ENCODE data around the gene CDK16. TPM values are rescaled to one million over a fixed set of nuclear protein-coding genes. Genes with fewer than 3 reads are reported as not detected.

The CDK16 gene
- total RNA-seq, 1 experiment from 2014 or later, result 129 TPM

DNA sequence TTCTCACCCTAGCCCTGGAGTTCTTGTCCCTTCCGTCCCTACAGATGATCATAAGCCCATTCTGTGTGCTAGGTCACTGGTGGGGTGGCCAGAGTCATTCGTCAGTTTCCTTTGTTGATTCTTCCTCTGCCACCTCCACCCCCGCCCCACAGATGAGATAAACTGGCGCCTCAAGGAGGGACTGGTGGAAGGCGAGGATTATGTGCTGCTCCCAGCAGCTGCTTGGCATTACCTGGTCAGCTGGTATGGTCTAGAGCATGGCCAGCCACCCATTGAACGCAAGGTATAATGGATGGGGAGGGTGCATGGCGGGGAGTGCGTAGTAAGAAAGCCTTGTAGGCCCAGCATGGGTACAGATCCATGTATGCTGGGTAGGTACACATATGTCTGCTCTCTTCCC lies 20.7 kb downstream of the CDK16 start:
- Mint-ChIP-seq H3K27ac (ENCODE audit: unreplicated experiment) (no peak overlapping the region), H3K4me3 (ENCODE audit: unreplicated experiment) (no peak overlapping the region), H3K36me3 (ENCODE audit: insufficient read depth, unreplicated experiment) (peaks cover 12% of the 10 kb centered on the region), H3K4me1 (ENCODE audit: low read depth, unreplicated experiment) (peaks cover 7% of the 10 kb centered on the region), H3K9me3 (ENCODE audit: unreplicated experiment) (no peaks in the 10 kb centered on the region), H3K27me3 (ENCODE audit: insufficient read depth, unreplicated experiment) (no peaks in the 10 kb centered on the region)
- Histone ChIP-seq H3K9me3 (no peaks in the 10 kb centered on the region), H3K4me1 (no peaks in the 10 kb centered on the region), H3K4me3 (ENCODE audit: low read depth, low read length) (no peak overlapping the region), H3K36me3 (ENCODE audit: control insufficient read depth, insufficient read depth, low read length) (no peaks in the 10 kb centered on the region; the same call in 1 of the 2 replicates), H3K27me3 (replicated peaks; ENCODE audit: control insufficient read depth, insufficient read depth, low read length) (no peaks in the 10 kb centered on the region)
- no peak for DNase-seq
- intact Hi-C loops (cut with micrococcal nuclease; ENCODE audit: unreplicated experiment), result no loop called here
- ChIA-PET CTCF (no interaction called here), POLR2A (no interaction called here)
- TF ChIP-seq, protein P1, sequence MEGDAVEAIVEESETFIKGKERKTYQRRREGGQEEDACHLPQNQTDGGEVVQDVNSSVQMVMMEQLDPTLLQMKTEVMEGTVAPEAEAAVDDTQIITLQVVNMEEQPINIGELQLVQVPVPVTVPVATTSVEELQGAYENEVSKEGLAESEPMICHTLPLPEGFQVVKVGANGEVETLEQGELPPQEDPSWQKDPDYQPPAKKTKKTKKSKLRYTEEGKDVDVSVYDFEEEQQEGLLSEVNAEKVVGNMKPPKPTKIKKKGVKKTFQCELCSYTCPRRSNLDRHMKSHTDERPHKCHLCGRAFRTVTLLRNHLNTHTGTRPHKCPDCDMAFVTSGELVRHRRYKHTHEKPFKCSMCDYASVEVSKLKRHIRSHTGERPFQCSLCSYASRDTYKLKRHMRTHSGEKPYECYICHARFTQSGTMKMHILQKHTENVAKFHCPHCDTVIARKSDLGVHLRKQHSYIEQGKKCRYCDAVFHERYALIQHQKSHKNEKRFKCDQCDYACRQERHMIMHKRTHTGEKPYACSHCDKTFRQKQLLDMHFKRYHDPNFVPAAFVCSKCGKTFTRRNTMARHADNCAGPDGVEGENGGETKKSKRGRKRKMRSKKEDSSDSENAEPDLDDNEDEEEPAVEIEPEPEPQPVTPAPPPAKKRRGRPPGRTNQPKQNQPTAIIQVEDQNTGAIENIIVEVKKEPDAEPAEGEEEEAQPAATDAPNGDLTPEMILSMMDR (IDR thresholded peaks at IDR 0.05; ENCODE audit: insufficient read depth in 1 of 2, low read depth in 1 of 2, low read length in 1 of 2, severe bottlenecking in 1 of 2, unreplicated experiment in 1 of 2), result no peak
- no TSS peak for BruUV-seq (replicated peaks)

- no TSS peak for BruUV-seq (replicated peaks)
- DNase-seq, result no peak
- TF ChIP-seq, protein P1 (IDR thresholded peaks at IDR 0.05; ENCODE audit: insufficient read depth in 1 of 2, low read depth in 1 of 2, low read length in 1 of 2, severe bottlenecking in 1 of 2, unreplicated experiment in 1 of 2), result no peak
- H3K4me1 ChIP-seq, result no peaks in the 10 kb centered on the region
- no peak overlapping the region for H3K4me3 Mint-ChIP-seq (ENCODE audit: unreplicated experiment)
- no peaks in the 10 kb centered on the region; the same call in 1 of the 2 replicates for H3K36me3 ChIP-seq (ENCODE audit: control insufficient read depth, insufficient read depth, low read length)
- intact Hi-C loops (cut with micrococcal nuclease; ENCODE audit: unreplicated experiment), result no loop called here
- no peaks in the 10 kb centered on the region for H3K9me3 Mint-ChIP-seq (ENCODE audit: unreplicated experiment)
- no peak overlapping the region for H3K4me3 ChIP-seq (ENCODE audit: low read depth, low read length)
- H3K4me1 Mint-ChIP-seq (ENCODE audit: low read depth, unreplicated experiment), result peaks cover 7% of the 10 kb centered on the region
- H3K36me3 Mint-ChIP-seq (ENCODE audit: insufficient read depth, unreplicated experiment), result peaks cover 13% of the 10 kb centered on the region
- no peaks in the 10 kb centered on the region for H3K27me3 ChIP-seq (replicated peaks; ENCODE audit: control insufficient read depth, insufficient read depth, low read length)
- no peaks in the 10 kb centered on the region for H3K27me3 Mint-ChIP-seq (ENCODE audit: insufficient read depth, unreplicated experiment)
- CTCF ChIA-PET, result no interaction called here
- H3K27ac Mint-ChIP-seq (ENCODE audit: unreplicated experiment), result no peak overlapping the region
- no peaks in the 10 kb centered on the region for H3K9me3 ChIP-seq
- POLR2A ChIA-PET, result no interaction called here
Observed at GRCh38 chrX:47239898-47240545, 21.5 kb downstream of the CDK16 start.

DNA sequence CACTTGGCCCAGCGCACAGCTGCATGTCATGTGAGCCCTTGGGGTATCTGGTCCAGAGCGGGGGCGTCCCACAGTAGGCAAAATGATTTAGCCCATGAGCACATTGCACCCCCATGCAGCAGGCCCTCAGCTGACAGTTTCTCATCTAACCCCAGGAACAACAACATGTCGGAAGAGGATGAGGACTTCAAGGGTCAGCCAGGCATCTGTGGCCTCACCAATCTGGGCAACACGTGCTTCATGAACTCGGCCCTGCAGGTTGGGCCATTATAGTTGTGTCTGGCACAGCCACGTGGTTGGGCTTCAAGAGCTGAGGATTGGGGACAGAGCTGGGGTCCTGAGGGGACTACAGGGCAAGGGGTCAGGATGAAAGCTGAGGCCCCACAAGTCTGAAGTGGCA lies 22.1 kb downstream of the CDK16 start:
- intact Hi-C loops (cut with micrococcal nuclease; ENCODE audit: unreplicated experiment), result no loop called here
- Mint-ChIP-seq H3K4me3 (ENCODE audit: unreplicated experiment) (no peak overlapping the region), H3K36me3 (ENCODE audit: insufficient read depth, unreplicated experiment) (peaks cover 14% of the 10 kb centered on the region), H3K27ac (ENCODE audit: unreplicated experiment) (no peak overlapping the region), H3K27me3 (ENCODE audit: insufficient read depth, unreplicated experiment) (no peaks in the 10 kb centered on the region), H3K9me3 (ENCODE audit: unreplicated experiment) (no peaks in the 10 kb centered on the region), H3K4me1 (ENCODE audit: low read depth, unreplicated experiment) (peaks cover 2% of the 10 kb centered on the region)
- Histone ChIP-seq H3K9me3 (no peaks in the 10 kb centered on the region), H3K4me3 (ENCODE audit: low read depth, low read length) (no peak overlapping the region), H3K27me3 (replicated peaks; ENCODE audit: control insufficient read depth, insufficient read depth, low read length) (no peaks in the 10 kb centered on the region), H3K4me1 (no peaks in the 10 kb centered on the region), H3K36me3 (ENCODE audit: control insufficient read depth, insufficient read depth, low read length) (no peaks in the 10 kb centered on the region; the same call in 1 of the 2 replicates)
- CTCF ChIA-PET, result no interaction called here
- BruUV-seq (replicated peaks), result no TSS peak
- no peak for DNase-seq
- POLR2A ChIA-PET, result no interaction called here
- TF ChIP-seq, protein P1 (IDR thresholded peaks at IDR 0.05; ENCODE audit: insufficient read depth in 1 of 2, low read depth in 1 of 2, low read length in 1 of 2, severe bottlenecking in 1 of 2, unreplicated experiment in 1 of 2), result no peak
